HEK293 (cell line): ENCODE measurements around the gene LRBA.

Experiments
- BCL11A ChIP-seq: fragments of 450-650 bp; formaldehyde crosslinking; IDR thresholded peaks from 2 replicates; pipeline ENCODE4 v1.5.1; 2016; ENCODE audit warnings: low read depth, missing biosample characterization, missing genetic modification characterization
- CTCF ChIP-seq: fragments of 450-650 bp; formaldehyde crosslinking; IDR thresholded peaks from 2 replicates; pipeline ENCODE4 v1.5.1; 2016; ENCODE audit warnings: missing biosample characterization, missing genetic modification characterization
- GLI4 ChIP-seq: fragments of 450-650 bp; formaldehyde crosslinking; IDR thresholded peaks from 2 replicates; pipeline ENCODE4 v1.5.1; 2016; ENCODE audit warnings: missing biosample characterization, missing genetic modification characterization
- MZF1 ChIP-seq: fragments of 450-650 bp; formaldehyde crosslinking; IDR thresholded peaks from 2 replicates; pipeline ENCODE4 v1.5.1; 2017; ENCODE audit warnings: missing biosample characterization, missing genetic modification characterization, borderline replicate concordance
- ZNF280D ChIP-seq: fragments of 450-650 bp; formaldehyde crosslinking; IDR thresholded peaks from 2 replicates; pipeline ENCODE4 v1.5.1; 2016; ENCODE audit warnings: missing biosample characterization, missing genetic modification characterization

DNA sequence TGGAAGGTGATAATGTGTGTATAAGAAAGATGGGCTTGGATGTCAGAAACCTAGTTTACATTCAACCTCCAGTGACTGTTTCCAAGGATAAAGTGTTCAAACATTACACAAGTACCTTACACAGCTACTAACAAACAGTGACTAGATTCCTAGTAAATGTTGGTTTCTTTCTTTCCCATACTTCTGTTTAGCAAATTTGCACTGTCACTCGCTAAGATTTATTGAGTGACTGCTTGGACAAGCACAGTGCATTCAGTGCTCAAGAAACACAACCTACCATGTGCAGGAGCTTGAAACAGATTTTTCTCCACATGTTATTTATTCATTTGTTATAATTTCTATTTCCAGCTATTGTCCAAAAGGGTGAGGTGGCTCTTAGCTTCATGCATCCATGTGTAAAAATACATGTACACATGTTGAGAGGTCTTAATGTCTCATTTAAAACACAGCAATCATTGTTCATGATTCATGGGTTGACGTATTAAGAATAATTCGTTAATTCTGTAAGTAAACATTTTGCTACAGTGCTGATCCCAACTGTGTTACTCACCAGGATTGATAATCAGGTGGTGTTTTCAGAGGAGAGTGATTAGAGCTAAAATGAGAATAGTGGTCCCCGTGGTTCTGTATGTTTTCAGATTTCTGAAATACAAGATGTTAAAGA is 783.8 kb downstream of the LRBA start:
- no peak for TF ChIP-seq BCL11A (tag by site-specific recombination)
- TF ChIP-seq MZF1 (tag by site-specific recombination) = no peak
- TF ChIP-seq CTCF (tag by site-specific recombination) = no peak
- TF ChIP-seq ZNF280D (tag by site-specific recombination) = no peak
- TF ChIP-seq GLI4 (tag by site-specific recombination) = no peak
